ENCODE results near the gene FBXL7. TPM values are rescaled to one million over a fixed set of nuclear protein-coding genes. Genes with fewer than 3 reads are reported as not detected.

Gene FBXL7
- total RNA-seq, 1 donor from 2014 or later = 13.3 TPM

GRCh38 chr5:15621094-15621493, 121.1 kb downstream of the FBXL7 start:
- intact Hi-C loops (cut with DNase I) = no loop called here
- DNase-seq (no peak), ATAC-seq (no peak)
- H3K4me1 ChIP-seq = peaks cover 3% of the 10 kb centered on the region
- no peak overlapping the region for H3K4me3 ChIP-seq
- no peaks in the 10 kb centered on the region for H3K36me3 ChIP-seq
- H3K9me3 ChIP-seq = no peaks in the 10 kb centered on the region
- no peaks in the 10 kb centered on the region for H3K27me3 ChIP-seq
- no peak overlapping the region for H3K27ac ChIP-seq
- TF ChIP-seq CTCF (IDR thresholded peaks at IDR 0.05) = no peak

- intact Hi-C loops (cut with DNase I) = no loop called here
- H3K36me3 ChIP-seq = no peaks in the 10 kb centered on the region
- ATAC-seq = no peak
- H3K4me3 ChIP-seq = no peak overlapping the region
- peaks cover 3% of the 10 kb centered on the region for H3K4me1 ChIP-seq
- no peak overlapping the region for H3K27ac ChIP-seq
- TF ChIP-seq CTCF (IDR thresholded peaks at IDR 0.05) = no peak
- DNase-seq = no peak
- H3K9me3 ChIP-seq = no peaks in the 10 kb centered on the region
- no peaks in the 10 kb centered on the region for H3K27me3 ChIP-seq
Observed at GRCh38 chr5:15623794-15624193, 123.8 kb downstream of the FBXL7 start.

DNA sequence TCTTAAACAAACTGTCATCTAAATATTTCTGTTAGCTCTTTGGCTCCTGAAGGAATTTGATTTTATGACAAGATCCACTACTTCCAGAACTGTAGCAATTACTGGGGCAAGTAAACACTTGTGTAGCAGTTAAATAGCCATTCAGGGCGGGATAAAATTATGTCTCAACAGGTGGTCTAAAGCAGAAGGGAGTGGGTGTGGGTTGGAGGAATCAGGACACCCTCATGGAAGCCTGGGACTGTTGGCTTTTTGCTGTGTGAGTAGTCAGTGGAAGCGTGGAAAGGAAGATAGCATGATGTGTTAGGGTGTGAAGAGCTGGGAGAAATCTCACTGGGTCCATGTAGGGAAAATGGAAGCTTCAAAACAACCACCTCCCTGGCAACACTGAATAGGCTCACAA, 127.1 kb downstream of the FBXL7 start:
- Histone ChIP-seq H3K27ac (no peak overlapping the region), H3K4me3 (no peak overlapping the region)
- intact Hi-C loops (cut with DNase I) = no loop called here

GRCh38 chr5:15627647-15628046, 127.7 kb downstream of the FBXL7 start:
- intact Hi-C loops (cut with DNase I) = no loop called here
- Histone ChIP-seq H3K4me3 (no peak overlapping the region), H3K27ac (no peak overlapping the region), H3K36me3 (no peaks in the 10 kb centered on the region), H3K9me3 (no peaks in the 10 kb centered on the region), H3K4me1 (no peaks in the 10 kb centered on the region), H3K27me3 (no peaks in the 10 kb centered on the region)
- no peak for TF ChIP-seq CTCF (IDR thresholded peaks at IDR 0.05)
- DNase-seq (no peak), ATAC-seq (no peak)

More for the DNA sequence above, 127.1 kb downstream of the FBXL7 start:
- Histone ChIP-seq H3K27me3 (no peaks in the 10 kb centered on the region), H3K9me3 (no peaks in the 10 kb centered on the region), H3K4me1 (no peaks in the 10 kb centered on the region), H3K36me3 (no peaks in the 10 kb centered on the region)
- ATAC-seq (no peak), DNase-seq (no peak)
- no peak for TF ChIP-seq CTCF (IDR thresholded peaks at IDR 0.05)

DNA sequence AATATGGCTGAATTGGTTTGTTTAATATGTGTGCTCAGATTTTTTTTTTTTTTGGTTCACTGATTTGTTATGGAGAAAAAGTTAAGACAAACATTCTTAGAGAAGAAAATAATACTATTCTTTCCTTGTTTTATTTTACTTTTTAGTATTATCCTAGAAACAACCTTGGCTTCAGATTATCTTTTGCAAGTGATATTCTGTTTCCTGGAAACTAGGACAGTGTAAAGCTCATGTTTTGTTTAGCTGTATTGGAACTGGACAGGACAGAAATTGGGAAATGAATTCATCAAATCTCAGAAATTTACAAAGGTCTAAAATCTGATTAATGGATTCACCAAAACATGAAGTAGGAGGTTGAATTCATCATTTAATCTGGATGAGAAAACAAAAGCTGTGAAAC, 130.5 kb downstream of the FBXL7 start:
- Histone ChIP-seq H3K27me3 (no peaks in the 10 kb centered on the region), H3K4me1 (no peaks in the 10 kb centered on the region), H3K27ac (no peak overlapping the region), H3K36me3 (no peaks in the 10 kb centered on the region), H3K9me3 (no peaks in the 10 kb centered on the region), H3K4me3 (no peak overlapping the region)
- intact Hi-C loops (cut with DNase I) = no loop called here
- DNase-seq = no peak
- ATAC-seq = no peak
- no peak for TF ChIP-seq CTCF (IDR thresholded peaks at IDR 0.05)

DNA sequence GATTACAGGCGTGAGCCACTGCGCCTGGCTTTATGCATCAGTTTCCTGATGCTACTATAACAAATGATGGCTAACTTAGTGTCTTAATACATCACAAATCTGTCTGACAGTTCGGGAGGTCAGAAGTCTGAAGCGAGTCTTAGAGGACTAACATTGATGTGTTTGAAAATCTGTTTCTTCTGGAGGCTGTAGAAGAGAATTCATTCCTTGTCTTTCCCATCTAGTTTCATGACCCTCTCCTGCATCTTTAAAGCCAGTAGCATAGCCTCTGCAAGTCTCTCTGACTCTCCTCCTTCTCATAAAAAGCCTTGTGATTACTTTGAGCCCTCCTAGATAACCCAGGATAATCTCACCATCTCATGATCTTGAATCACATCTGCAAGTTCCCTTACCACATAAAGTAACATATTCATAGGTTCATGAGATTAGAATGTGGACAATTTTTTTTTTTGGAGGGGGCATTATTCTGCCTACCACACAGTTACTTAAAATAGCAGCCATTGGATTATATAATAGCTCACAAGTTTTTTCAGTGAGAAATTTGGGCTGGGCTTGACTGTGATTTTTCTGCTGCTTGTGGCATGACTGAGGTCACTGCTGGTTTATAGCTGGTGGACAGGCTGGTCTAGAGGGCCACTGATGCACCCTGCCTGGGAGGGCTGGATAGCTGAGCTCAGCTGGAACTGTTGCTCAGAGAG, 134.8 kb downstream of the FBXL7 start:
- no peak for TF ChIP-seq CTCF (IDR thresholded peaks at IDR 0.05)
- no peak overlapping the region for H3K4me3 ChIP-seq
- no peaks in the 10 kb centered on the region for H3K9me3 ChIP-seq
- intact Hi-C loops (cut with DNase I) = no loop called here
- DNase-seq (no peak), ATAC-seq (no peak)
- H3K27me3 ChIP-seq = no peaks in the 10 kb centered on the region
- H3K27ac ChIP-seq = no peak overlapping the region
- H3K4me1 ChIP-seq = no peaks in the 10 kb centered on the region
- no peaks in the 10 kb centered on the region for H3K36me3 ChIP-seq
